ENCODE results near the gene CAV1. TPM values are rescaled to one million over a fixed set of nuclear protein-coding genes. Genes with fewer than 3 reads are reported as not detected.

Gene CAV1
- total RNA-seq, 4 donors from 2014 or later: 183 to 351 (median 300) TPM

DNA sequence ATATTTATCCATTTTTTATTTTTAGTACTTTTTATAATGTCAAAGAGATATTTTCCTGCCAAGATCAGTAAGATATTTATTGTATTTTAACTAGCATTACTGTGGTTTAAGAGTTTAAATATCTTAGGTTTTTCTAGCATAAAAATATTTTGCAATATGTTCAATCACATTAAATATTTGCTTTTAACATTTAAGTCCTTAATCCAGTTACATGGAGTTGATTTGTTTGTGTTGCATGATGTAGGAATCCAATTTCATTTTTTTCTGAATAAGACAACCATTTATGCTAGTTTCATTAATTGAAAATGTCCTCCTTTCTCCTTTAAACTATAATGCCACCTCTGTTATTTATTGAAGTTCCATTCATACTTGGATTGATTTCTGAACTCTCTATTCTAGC lies 41.8 kb downstream of the CAV1 start:
- no peaks in the 10 kb centered on the region for H3K36me3 ChIP-seq
- H3K27ac ChIP-seq: no peak overlapping the region
- DNase-seq: no peak
- H3K9me3 ChIP-seq: no peaks in the 10 kb centered on the region
- no peak overlapping the region for H3K4me3 ChIP-seq
- no peaks in the 10 kb centered on the region for H3K4me1 ChIP-seq
- no peaks in the 10 kb centered on the region for H3K27me3 ChIP-seq
- TF ChIP-seq, protein P1, sequence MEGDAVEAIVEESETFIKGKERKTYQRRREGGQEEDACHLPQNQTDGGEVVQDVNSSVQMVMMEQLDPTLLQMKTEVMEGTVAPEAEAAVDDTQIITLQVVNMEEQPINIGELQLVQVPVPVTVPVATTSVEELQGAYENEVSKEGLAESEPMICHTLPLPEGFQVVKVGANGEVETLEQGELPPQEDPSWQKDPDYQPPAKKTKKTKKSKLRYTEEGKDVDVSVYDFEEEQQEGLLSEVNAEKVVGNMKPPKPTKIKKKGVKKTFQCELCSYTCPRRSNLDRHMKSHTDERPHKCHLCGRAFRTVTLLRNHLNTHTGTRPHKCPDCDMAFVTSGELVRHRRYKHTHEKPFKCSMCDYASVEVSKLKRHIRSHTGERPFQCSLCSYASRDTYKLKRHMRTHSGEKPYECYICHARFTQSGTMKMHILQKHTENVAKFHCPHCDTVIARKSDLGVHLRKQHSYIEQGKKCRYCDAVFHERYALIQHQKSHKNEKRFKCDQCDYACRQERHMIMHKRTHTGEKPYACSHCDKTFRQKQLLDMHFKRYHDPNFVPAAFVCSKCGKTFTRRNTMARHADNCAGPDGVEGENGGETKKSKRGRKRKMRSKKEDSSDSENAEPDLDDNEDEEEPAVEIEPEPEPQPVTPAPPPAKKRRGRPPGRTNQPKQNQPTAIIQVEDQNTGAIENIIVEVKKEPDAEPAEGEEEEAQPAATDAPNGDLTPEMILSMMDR (IDR thresholded peaks at IDR 0.05): no peak
- TF ChIP-seq POLR2A (IDR thresholded peaks at IDR 0.05): no peak
- intact Hi-C loops (cut with DNase I; ENCODE audit: low total_unique reads): no loop called here

DNA sequence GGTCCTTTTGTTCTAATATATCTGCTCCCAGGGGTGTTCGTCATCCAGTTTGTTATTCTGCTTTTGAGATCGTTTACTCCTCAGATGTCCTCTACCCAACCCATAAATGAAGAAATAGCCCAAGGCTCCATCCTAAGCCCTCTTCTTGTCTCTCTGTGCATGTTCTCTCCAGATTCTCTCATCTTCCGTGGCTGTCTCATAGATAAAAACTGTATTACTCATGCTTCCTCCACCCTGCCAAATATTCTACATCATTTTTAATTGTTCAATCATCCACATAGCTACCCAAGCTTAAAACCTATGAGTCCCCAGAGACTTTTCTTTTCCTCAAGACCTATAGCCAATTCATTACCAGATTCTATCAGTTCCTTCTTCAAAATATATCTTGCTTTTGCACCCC lies 44.9 kb downstream of the CAV1 start:
- Histone ChIP-seq H3K4me3 (no peak overlapping the region), H3K9me3 (no peaks in the 10 kb centered on the region), H3K27ac (no peak overlapping the region), H3K36me3 (no peaks in the 10 kb centered on the region), H3K4me1 (no peaks in the 10 kb centered on the region), H3K27me3 (no peaks in the 10 kb centered on the region)
- TF ChIP-seq, protein P1 (IDR thresholded peaks at IDR 0.05): no peak
- no peak for TF ChIP-seq POLR2A (IDR thresholded peaks at IDR 0.05)
- no peak for DNase-seq
- intact Hi-C loops (cut with DNase I; ENCODE audit: low total_unique reads): no loop called here

DNA sequence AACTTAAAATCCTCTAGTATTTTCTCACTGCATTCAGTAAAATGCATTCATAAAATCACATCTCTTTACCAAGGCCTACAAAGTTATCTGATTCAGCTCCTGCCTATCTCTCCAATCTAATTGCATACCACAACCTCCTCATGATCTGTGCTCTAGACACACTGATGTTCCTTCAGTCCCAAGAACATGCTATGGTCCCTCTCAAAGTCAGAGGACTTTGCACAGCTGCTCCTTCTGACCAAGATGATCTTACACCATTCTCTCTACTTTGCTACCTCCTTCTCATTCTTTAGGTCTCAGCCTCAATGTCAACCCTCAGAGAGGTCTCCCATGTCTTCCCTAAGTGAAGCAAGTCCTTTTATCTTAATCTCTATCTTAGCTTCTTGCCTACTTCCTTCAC lies 45.5 kb downstream of the CAV1 start:
- DNase-seq: no peak
- no peak for TF ChIP-seq POLR2A (IDR thresholded peaks at IDR 0.05)
- TF ChIP-seq, protein P1 (IDR thresholded peaks at IDR 0.05): no peak
- no peaks in the 10 kb centered on the region for H3K36me3 ChIP-seq
- H3K4me3 ChIP-seq: no peak overlapping the region
- H3K27me3 ChIP-seq: no peaks in the 10 kb centered on the region
- H3K27ac ChIP-seq: no peak overlapping the region
- no peaks in the 10 kb centered on the region for H3K9me3 ChIP-seq
- intact Hi-C loops (cut with DNase I; ENCODE audit: low total_unique reads): no loop called here
- H3K4me1 ChIP-seq: no peaks in the 10 kb centered on the region

DNA sequence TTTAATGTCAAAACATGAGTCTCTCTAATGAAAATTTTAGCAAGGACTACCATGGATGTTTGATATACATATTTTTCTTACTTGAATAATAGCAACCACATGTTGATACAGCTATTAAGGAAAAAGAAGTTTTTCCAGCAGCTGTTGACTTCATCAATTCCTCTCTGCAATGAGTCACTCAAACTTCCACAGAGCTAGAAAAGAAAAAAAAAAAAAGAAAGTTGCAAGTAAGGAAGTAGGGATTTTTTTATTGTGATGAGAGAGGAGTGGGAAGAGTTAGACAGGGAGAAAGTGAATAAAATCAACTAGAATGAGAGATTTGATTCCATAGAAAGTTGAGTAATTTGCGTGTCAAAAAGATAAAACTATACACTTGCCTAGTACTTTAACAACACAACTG lies 46.2 kb downstream of the CAV1 start:
- no peak overlapping the region for H3K27ac ChIP-seq
- intact Hi-C loops (cut with DNase I; ENCODE audit: low total_unique reads): no loop called here

DNA sequence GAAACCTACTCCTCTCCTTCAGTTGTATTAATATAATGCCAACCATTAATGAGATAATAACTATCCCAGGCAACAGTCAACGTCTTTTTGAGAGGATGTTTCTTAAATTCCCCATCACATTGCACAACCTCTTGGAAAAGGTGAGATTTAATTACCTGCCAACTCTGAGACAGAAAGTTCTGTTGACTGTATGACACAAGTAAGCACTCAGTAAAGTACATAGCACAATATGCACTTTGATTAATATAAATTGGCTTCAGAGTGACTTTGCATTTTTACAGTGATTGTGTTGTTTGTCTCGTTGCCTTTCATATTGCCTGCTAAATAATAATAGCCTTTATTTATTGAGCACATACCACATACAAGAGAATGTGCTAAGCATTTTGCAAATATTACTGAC lies 46.7 kb downstream of the CAV1 start:
- no peak for TF ChIP-seq POLR2A (IDR thresholded peaks at IDR 0.05)
- TF ChIP-seq, protein P1 (IDR thresholded peaks at IDR 0.05): no peak
- DNase-seq: no peak
- H3K4me1 ChIP-seq: no peaks in the 10 kb centered on the region
- H3K9me3 ChIP-seq: no peaks in the 10 kb centered on the region
- intact Hi-C loops (cut with DNase I; ENCODE audit: low total_unique reads): no loop called here
- H3K27me3 ChIP-seq: no peaks in the 10 kb centered on the region
- H3K36me3 ChIP-seq: no peaks in the 10 kb centered on the region
- no peak overlapping the region for H3K27ac ChIP-seq
- H3K4me3 ChIP-seq: no peak overlapping the region

More for the DNA sequence above, 46.2 kb downstream of the CAV1 start:
- no peaks in the 10 kb centered on the region for H3K4me1 ChIP-seq
- H3K4me3 ChIP-seq: no peak overlapping the region
- no peaks in the 10 kb centered on the region for H3K9me3 ChIP-seq
- no peak for DNase-seq
- H3K27me3 ChIP-seq: no peaks in the 10 kb centered on the region
- TF ChIP-seq POLR2A (IDR thresholded peaks at IDR 0.05): no peak
- H3K36me3 ChIP-seq: no peaks in the 10 kb centered on the region

DNA sequence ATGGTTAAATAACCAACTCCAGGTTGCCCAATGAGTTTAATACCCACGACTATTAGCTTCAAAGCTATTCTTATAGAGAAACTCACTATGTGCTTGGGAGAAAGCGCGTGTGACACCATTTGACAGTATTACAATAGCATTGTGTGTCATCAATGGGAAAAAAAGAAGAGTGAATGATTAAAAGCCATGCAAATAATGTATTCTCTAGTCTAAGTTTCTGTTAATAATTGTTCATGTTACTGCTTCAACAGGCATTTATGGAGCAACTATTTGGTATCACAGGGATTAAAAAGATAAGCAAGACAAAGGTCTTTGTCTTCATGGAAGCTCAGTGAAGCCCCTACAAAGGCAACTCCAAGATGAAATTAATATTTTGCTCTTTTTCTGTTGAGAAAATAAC lies 47.2 kb downstream of the CAV1 start:
- TF ChIP-seq POLR2A (IDR thresholded peaks at IDR 0.05): no peak
- TF ChIP-seq, protein P1 (IDR thresholded peaks at IDR 0.05): no peak
- no peak overlapping the region for H3K27ac ChIP-seq

More for the DNA sequence above, 47.2 kb downstream of the CAV1 start:
- H3K4me1 ChIP-seq: no peaks in the 10 kb centered on the region
- no peak for DNase-seq
- H3K36me3 ChIP-seq: no peaks in the 10 kb centered on the region
- H3K4me3 ChIP-seq: no peak overlapping the region
- intact Hi-C loops (cut with DNase I; ENCODE audit: low total_unique reads): no loop called here
- H3K9me3 ChIP-seq: no peaks in the 10 kb centered on the region
- H3K27me3 ChIP-seq: no peaks in the 10 kb centered on the region
